Measurements from ENCODE around the gene TSPAN13.

Gene TSPAN13

GRCh38 chr7:16779051-16779450 lies 25.5 kb downstream of the TSPAN13 start:
- no peak for TF ChIP-seq CTCF (IDR thresholded peaks at IDR 0.05; ENCODE audit: low read depth, low read length)
- no peak for DNase-seq
- Histone ChIP-seq H3K9me3 (no peaks in the 10 kb centered on the region), H3K27me3 (no peaks in the 10 kb centered on the region), H3K4me3 (ENCODE audit: low read depth, low read length) (no peak overlapping the region), H3K4me1 (no peaks in the 10 kb centered on the region), H3K36me3 (no peaks in the 10 kb centered on the region)

- no peaks in the 10 kb centered on the region for H3K4me1 ChIP-seq
- H3K27me3 ChIP-seq = no peaks in the 10 kb centered on the region
- no peaks in the 10 kb centered on the region for H3K9me3 ChIP-seq
- H3K36me3 ChIP-seq = no peaks in the 10 kb centered on the region
- DNase-seq = no peak
- TF ChIP-seq CTCF (IDR thresholded peaks at IDR 0.05; ENCODE audit: low read depth, low read length) = no peak
- no peak overlapping the region for H3K4me3 ChIP-seq (ENCODE audit: low read depth, low read length)
Observed at GRCh38 chr7:16780596-16780995, 27.0 kb downstream of the TSPAN13 start.

- Histone ChIP-seq H3K4me3 (ENCODE audit: low read depth, low read length) (no peak overlapping the region), H3K9me3 (no peaks in the 10 kb centered on the region), H3K36me3 (no peaks in the 10 kb centered on the region), H3K4me1 (no peaks in the 10 kb centered on the region), H3K27me3 (no peaks in the 10 kb centered on the region)
- TF ChIP-seq CTCF (IDR thresholded peaks at IDR 0.05; ENCODE audit: low read depth, low read length) = no peak
- no peak for DNase-seq
Observed at GRCh38 chr7:16785321-16785720, 31.8 kb downstream of the TSPAN13 start.

- H3K36me3 ChIP-seq = no peaks in the 10 kb centered on the region
- H3K27me3 ChIP-seq = no peaks in the 10 kb centered on the region
- H3K9me3 ChIP-seq = no peaks in the 10 kb centered on the region
- H3K4me3 ChIP-seq (ENCODE audit: low read depth, low read length) = no peak overlapping the region
- TF ChIP-seq CTCF (IDR thresholded peaks at IDR 0.05; ENCODE audit: low read depth, low read length) = no peak
- no peak for DNase-seq
- H3K4me1 ChIP-seq = no peaks in the 10 kb centered on the region
Observed at GRCh38 chr7:16785846-16786245, 32.3 kb downstream of the TSPAN13 start.

GRCh38 chr7:16786257-16786656 lies 32.7 kb downstream of the TSPAN13 start:
- no peak overlapping the region for H3K4me3 ChIP-seq (ENCODE audit: low read depth, low read length)
- no peaks in the 10 kb centered on the region for H3K27me3 ChIP-seq
- DNase-seq = no peak
- no peak for TF ChIP-seq CTCF (IDR thresholded peaks at IDR 0.05; ENCODE audit: low read depth, low read length)
- H3K36me3 ChIP-seq = no peaks in the 10 kb centered on the region
- H3K9me3 ChIP-seq = no peaks in the 10 kb centered on the region
- no peaks in the 10 kb centered on the region for H3K4me1 ChIP-seq

- Histone ChIP-seq H3K9me3 (no peaks in the 10 kb centered on the region), H3K4me1 (no peaks in the 10 kb centered on the region), H3K4me3 (ENCODE audit: low read depth, low read length) (no peak overlapping the region), H3K36me3 (no peaks in the 10 kb centered on the region), H3K27me3 (no peaks in the 10 kb centered on the region)
- DNase-seq = no peak
- TF ChIP-seq CTCF (IDR thresholded peaks at IDR 0.05; ENCODE audit: low read depth, low read length) = no peak
Observed at GRCh38 chr7:16787127-16787526, 33.6 kb downstream of the TSPAN13 start.

Measured in BE2C (cell line).